ENCODE measurements around the gene HOXC10.

DNA sequence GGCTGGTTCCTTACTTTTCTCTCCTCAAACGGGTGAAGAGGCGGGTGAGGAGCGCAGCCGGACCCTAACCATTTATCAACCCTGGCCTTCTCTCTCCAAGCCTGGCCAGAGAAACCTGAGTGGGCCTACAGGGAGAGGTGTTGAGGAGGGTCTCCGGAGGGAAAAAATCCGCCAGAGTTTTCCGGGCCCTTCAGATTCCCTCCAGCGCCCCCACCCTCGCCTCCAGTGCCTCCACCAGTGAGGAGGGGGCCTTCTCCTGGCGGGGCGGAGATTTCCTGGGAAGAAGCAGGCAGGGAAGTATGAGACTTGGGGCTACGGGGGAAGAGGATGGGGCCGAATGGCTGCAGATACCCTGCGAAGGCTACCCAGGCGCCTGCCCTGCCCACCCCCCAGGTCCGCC is 46.5 kb downstream of the HOXC10 start:
- TF ChIP-seq HDGF (IDR thresholded peaks at IDR 0.05; ENCODE audit: borderline replicate concordance) (no peak), FOXA1 (IDR thresholded peaks at IDR 0.05) (no peak), SUZ12 (IDR thresholded peaks at IDR 0.05) (no peak), SP1 (IDR thresholded peaks at IDR 0.05) (no peak), BHLHE40 (IDR thresholded peaks at IDR 0.05; ENCODE audit: borderline replicate concordance) (no peak), NFRKB (IDR thresholded peaks at IDR 0.05) (no peak), ZNF384 (IDR thresholded peaks at IDR 0.05) (no peak), FOXM1 (IDR thresholded peaks at IDR 0.05; ENCODE audit: borderline replicate concordance) (no peak), FOXK2 (IDR thresholded peaks at IDR 0.05) (no peak), L3MBTL2 (conservative IDR thresholded peaks at IDR 0.05) (no peak), CTBP1 (IDR thresholded peaks at IDR 0.05; ENCODE audit: borderline replicate concordance) (no peak)

Measured in HEK293T (cell line).